GM10847 (cell line): ENCODE data around the gene CCDC87.

ENCODE experiments used
- POLR2A ChIP-seq: IDR thresholded peaks from 2 replicates; pipeline ENCODE4 v1.6.1; 2011; ENCODE audit not compliant: insufficient read length; ENCODE audit errors: extremely low read depth

The CCDC87 gene

DNA sequence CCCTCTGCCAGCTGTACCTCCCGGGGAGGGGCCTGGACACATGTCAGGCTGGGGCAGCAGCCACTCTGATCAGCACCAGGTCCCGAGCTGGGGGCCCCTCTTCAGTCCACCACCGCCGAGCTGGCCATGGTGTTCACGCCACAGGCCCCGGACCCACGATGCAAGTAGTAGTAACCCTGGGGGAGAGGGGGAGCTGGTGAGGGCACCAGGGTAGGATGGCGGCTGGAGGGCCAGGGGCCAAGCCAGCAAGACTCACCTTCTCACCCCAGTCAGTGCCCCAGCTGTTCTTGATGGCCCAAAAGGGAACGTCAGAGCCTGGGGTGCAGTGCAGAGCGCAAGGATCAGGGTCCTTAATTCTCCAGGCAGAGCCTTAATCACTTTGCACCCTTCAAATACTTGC lies 29.0 kb downstream of the CCDC87 start:
- TF ChIP-seq POLR2A: no peak

DNA sequence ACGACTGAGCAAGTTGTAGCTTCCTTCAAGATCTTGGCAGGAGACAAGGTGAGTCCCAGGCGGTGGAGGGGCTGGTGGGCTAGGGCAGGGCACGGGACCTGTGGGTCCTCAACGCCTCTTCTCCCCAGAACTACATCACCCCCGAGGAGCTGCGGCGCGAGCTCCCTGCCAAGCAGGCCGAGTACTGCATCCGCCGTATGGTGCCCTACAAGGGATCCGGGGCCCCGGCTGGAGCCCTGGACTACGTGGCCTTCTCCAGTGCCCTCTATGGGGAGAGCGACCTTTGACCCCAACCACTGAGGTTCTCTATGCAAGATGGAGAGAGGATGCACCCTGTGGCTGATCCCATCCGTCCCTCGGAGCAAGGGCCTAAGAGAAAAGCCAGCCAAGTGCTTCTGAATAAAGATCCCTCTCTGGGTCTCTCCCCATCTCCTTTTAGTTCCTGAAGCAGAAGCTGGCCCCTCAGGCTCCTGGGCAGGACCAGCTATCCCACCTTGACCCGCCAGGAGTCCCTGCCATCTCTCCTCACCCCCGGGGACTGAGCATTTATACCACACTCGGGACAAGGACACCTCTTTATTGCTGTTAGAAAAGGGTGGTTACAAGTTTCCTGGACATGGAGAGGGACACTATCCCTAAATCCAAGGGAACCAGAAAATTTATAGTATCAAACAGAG lies 29.8 kb downstream of the CCDC87 start:
- no peak for TF ChIP-seq POLR2A

DNA sequence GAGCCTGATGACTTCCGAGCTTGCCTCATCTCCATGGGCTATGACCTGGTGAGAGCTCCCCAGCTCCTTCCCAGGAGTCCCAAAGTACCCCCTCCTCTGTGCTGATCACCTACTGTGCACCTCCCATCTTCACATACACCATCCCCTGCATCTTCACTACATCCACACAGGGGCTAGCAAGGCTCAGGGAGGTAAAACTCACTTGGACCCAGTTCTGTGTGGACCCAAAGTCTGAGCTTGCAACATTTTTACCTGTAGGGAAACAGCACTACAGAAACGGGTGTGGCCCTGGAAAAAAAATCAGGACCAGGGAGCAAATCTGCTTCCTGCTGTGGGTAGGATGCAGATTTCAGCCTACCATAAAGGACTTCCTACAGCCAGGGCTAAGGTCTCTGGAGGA lies 30.6 kb downstream of the CCDC87 start:
- no peak for TF ChIP-seq POLR2A

DNA sequence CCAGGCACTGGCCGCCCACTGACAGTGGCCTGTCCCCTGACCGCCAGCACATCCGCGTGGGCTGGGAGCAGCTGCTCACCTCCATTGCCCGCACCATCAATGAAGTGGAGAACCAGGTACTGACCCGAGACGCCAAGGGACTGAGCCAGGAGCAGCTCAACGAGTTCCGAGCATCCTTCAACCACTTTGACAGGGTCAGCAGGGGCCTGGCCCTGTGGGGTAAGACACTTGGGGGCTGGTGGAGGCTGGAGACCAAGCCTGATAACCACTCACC lies 31.0 kb downstream of the CCDC87 start:
- no peak for TF ChIP-seq POLR2A

DNA sequence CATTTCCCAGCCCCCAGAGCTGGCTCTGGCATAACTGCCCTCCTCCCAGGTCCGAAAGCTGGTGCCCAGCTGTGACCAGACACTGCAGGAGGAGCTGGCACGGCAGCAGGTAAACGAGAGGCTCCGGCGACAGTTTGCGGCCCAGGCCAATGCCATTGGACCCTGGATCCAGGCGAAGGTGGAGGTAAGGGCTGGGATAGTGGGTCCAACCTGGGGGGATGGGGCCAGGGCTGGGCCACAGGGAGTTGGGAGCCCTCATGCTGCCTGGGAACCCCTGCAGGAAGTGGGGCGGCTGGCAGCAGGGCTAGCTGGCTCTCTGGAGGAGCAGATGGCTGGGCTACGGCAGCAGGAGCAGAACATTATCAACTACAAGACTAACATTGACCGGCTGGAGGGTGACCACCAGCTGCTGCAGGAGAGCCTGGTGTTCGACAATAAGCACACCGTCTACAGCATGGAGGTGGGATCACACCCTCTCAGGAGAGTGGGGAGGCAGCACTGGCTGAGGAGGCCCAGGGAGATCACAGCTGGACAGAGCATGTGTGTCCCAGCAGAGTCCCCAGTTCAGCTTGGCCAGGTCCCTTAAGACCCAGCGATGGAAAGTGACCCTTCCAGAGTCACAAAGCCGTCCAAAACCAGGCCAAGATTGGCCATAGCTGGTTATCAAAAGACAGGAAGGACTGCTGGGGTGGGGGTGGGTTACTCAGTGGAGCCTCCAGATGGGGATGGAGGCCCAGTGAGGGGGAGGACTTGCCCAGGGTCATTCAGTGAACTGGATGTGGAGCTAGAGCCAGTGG lies 31.5 kb downstream of the CCDC87 start:
- TF ChIP-seq POLR2A: no peak

DNA sequence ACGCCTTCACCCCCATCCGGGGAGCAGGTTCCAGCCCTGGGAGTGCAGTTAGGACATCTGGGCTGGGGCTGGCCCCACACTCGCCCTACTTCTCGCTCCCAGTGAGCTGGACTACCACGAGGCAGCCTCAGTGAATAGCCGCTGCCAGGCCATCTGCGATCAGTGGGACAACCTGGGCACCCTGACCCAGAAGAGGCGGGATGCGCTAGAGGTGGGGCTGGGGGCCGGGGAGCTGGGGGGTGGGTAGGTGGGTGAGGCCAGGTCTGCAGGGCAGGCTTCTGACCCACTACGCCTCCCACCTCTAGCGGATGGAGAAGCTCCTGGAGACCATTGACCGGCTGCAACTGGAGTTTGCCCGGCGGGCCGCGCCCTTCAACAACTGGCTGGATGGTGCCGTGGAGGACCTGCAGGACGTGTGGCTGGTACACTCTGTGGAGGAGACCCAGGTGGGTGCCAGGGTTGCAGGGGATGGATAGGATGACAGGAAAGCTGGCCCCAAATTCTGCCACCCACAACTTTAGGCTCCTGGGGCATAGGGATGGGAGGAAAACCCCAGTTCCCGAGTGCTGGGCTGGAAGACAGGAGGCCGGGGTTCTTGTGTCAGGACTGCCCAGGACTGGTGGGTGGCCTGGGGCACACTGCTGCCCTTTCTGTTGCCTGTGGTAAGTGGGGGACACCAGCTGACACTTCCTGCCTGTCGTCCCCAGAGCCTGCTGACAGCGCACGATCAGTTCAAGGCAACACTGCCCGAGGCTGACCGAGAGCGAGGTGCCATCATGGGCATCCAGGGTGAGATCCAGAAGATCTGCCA lies 32.8 kb downstream of the CCDC87 start:
- TF ChIP-seq POLR2A: no peak

DNA sequence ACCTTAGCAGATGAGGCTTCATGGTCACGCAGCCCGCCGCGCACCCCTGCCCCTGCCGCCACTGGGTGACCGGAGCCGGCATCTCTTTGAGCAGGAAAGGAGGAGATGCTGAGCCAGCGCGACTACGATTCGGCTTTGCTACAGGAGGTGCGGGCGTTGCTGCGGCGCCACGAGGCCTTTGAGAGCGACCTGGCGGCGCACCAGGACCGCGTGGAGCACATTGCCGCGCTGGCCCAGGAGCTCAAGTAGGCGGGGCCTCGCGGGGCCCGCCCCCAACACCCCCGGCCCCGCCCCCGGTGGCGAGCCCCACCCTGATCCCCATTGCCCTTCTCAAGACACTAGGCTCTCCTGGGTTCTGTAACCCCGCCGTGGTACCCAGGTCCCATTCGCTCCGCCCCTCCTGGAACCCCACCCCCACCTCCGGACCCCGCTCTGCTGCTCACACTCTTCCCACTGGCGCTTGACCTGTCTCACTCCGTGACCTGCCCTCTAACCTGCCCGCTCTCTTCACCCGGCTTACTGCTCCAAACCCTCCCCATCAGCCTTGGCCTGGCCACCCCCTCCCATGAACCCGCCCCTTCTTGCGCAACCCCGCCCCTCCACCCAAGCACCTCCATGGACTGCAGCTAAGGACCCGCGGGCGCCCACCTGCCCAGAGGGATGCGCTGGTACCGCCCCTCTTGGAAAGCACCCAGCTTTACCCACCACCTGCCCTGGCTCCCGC lies 33.6 kb downstream of the CCDC87 start:
- TF ChIP-seq POLR2A: no peak

DNA sequence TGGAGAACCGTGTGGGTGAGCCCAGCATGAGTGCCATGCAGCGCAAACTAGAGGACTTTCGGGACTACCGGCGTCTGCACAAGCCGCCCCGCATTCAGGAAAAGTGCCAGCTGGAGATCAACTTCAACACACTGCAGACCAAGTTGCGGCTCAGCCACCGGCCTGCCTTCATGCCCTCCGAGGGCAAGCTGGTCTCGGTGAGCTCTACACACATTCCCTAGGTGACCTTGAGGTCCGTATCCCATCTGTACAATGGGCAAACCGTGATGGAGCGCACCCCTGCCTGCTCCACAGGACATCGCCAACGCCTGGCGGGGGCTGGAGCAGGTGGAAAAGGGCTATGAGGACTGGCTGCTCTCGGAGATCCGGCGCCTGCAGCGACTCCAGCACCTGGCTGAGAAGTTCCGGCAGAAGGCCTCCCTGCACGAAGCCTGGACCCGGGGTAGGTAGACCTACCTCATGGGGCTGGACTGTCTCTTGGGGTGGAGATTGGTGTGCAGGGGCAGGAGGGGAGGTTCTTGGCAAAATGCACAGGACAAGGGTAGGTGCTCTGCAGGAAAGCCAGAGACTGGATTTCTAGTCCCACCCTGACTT lies 35.0 kb downstream of the CCDC87 start:
- no peak for TF ChIP-seq POLR2A

DNA sequence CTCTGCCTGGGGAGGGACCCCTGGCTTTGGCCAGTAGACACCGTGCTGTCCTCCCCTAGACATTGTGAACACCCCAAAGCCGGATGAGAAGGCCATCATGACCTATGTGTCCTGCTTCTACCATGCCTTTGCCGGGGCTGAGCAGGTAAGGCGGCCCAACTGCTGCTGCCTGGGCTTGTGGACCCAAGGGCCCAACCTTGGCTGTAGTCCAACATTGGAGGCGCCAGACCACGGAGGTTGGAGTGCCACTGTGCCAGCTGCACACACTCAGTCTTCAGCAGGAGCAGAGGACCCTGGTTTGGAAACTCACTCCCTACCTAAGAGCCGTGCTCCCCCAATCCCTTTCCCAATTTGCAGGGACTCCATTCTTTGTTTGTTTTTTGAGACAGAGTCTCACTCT lies 36.8 kb downstream of the CCDC87 start:
- no peak for TF ChIP-seq POLR2A

DNA sequence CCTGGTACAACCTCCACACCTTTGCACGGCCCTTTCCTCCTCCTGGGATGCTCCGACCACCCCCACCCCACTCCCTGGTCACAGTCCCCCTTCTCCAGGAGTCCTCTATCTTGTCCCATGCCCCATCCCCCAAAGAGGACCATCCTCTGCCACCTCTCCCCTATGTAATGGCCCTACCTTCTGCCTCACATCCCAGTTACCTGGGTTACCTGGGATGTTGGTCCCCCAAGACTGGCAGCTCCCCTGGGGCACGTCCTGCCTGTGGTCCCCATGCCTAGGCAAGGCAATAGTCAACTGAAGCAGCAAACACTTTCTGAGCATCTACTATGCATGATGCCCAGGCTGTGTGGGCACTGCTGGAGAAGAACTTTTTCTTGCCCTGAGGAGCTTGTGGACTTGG lies 37.4 kb downstream of the CCDC87 start:
- TF ChIP-seq POLR2A: no peak

DNA sequence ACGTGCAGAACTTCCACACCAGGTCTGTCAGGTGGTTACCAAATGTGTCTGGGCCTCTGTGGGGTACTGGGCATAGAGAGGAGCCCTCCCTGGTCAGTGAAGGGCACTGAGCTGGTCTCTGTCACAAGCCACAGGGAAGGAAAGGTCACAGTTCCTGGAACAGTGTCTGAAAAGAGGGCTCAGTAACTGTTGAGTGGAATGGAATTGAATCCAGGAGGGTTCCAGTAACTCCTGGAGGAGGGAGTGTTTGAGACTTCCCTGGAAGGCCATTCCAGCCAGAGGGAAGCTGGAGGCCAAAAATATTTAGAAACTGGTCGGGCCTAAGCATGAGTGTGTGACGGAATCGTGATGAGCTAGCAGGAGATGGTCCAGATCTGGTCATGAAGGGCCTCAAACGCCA lies 38.3 kb downstream of the CCDC87 start:
- no peak for TF ChIP-seq POLR2A

DNA sequence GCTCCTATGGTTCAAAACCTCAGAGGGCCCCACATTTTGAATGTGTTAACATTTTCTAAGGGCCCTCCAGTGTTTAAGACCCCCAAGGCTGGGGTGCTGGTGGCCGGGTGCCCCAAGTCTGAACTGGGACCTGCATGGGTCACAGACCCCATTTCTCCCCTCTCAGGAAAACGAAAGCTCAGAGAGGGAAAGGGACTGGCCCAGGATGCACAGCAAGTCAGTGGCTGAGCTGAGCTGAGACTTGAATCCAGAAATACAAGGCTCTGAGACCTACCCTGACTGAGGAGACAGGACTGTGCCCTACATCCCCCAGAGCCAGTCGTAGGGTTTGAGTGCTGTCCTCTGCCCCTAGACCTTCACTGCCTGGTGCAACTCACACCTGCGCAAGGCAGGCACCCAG lies 42.0 kb downstream of the CCDC87 start:
- no peak for TF ChIP-seq POLR2A

DNA sequence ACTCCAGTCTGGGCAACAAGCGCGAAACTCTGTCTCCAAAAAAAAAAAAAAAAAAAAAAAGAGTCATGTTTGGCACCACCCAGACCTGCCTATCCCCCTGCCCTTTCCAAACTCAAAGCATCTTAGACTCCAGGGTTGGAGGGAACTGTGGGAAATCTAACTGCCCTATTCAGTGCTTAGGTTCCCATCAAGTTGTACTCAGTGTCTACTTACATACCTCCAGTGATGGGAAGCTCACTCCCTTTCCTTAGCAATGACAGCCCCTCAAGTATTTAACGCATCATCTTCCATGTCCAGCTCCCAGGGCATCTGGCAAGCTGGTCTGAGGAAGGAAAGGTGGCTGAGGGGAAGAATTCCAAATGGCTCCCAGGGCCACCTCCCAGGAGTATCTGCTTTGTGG lies 43.2 kb downstream of the CCDC87 start:
- no peak for TF ChIP-seq POLR2A

DNA sequence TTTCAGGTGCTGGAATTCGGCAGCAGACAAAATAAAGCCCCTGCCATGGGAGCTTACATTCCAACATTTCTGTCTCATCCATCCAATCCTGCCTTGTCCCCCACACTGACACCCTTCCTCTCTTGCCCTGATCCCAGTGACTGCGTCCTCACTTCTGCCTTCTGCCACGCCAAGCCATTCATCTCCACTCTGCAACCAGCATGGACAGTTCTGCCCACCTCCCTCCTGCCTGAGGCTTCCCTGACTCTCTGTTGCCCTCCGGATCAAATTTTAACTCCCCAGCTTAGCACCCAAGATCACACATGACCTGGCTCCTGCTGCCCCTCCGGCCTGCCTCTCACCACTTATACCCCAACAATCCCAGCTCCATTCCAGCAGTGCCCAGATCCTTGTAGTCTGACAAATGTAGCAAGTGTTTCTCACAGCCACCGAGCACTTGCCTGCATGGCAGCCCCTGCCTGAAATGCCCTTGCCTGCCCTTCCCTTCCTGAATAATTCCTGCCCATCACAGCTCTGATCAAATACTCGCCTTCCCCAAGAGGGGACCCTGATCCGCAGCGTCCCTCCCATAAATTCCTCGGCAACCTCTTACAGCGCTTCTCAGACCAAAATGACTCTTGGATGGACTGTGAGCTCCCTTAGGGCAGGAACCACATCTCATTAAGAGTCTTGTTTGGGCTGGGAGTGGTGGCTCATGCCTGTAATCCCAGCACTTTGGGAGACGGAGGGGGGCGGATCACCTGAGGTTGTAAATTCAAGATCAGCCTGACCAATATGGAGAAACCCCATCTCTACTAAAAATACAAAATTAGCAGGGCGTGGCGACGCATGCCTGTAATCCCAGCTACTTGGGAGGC lies 43.9 kb downstream of the CCDC87 start:
- no peak for TF ChIP-seq POLR2A
